GM21367 (cell line): ENCODE results near the gene SLC45A2.
"Not testable (repeated sequence)": the region's sequence is repeated elsewhere in the genome, so short reads cannot be mapped to it uniquely, and the experiment has no call there.

ENCODE experiments used
- ATAC-seq: cut with Tn5 transposase; IDR thresholded peaks from one replicate; pipeline ENCODE4 v1.9.1; 2021; ENCODE audit not compliant: unreplicated experiment

Gene SLC45A2, protein sequence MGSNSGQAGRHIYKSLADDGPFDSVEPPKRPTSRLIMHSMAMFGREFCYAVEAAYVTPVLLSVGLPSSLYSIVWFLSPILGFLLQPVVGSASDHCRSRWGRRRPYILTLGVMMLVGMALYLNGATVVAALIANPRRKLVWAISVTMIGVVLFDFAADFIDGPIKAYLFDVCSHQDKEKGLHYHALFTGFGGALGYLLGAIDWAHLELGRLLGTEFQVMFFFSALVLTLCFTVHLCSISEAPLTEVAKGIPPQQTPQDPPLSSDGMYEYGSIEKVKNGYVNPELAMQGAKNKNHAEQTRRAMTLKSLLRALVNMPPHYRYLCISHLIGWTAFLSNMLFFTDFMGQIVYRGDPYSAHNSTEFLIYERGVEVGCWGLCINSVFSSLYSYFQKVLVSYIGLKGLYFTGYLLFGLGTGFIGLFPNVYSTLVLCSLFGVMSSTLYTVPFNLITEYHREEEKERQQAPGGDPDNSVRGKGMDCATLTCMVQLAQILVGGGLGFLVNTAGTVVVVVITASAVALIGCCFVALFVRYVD

DNA sequence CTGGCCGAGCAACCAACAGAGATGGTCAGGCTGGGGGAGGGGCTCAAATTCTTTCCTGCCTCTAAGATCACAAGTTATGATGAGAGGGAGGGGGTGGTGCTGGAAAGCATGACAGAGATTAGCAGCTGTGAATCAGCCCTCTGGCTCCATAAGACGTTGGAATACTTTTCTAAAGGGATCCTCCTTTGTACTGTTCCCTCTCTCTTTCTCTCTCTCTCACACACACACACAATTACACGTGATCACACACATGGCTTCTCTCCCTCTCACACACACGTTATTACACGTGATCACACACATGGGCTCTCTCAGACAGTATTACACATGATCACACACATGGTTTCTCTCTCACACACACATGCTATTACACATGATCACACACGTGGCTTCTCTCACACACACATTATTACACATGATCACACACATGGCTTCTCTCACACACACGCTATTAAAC, at the start of gene SLC45A2:
Gene SLC45A2, minus strand, starts transcription at position 23 of the 454 bp plus-strand sequence. CDS start 110 bp downstream, outside the sequence.
- no peak for ATAC-seq

DNA sequence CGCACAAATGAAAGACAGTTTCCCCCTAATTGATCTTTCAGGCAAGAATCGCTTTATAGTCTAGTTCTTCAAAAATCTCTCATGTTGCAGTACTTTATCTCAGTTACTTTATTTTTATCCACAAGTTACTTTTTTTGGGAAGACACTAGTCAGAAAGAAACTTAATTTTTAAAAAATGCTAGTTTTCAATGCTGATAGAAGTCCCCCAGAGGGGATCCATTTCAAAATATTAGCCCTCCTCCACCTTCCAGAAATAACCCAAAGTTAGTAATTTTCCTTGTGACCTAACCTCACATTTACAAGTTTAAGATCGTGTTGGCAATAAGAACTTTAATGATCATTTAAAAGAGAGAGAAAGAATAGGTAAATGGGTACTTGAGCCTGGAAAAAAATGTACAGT, 47.5 kb upstream of the SLC45A2 start:
- no peak for ATAC-seq

DNA sequence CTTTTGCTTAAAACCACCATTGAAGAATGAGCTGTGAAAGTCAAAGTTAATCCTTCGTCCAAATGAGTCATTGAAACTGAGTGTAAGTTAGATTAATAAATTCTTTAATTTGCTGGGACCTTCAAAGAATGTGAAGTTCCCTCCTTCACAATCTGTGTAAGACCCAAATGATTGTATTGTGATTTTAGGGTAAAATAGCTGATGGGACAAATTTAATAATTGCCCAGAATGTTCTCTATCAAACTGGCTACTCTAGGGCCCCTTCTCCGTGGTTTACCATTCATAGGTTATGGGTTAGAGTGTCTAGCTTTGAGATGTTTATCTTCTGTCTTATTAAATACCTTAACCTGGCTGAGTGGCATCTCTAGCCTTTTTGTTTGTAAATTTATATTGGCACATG, 46.6 kb upstream of the SLC45A2 start:
- no peak for ATAC-seq

DNA sequence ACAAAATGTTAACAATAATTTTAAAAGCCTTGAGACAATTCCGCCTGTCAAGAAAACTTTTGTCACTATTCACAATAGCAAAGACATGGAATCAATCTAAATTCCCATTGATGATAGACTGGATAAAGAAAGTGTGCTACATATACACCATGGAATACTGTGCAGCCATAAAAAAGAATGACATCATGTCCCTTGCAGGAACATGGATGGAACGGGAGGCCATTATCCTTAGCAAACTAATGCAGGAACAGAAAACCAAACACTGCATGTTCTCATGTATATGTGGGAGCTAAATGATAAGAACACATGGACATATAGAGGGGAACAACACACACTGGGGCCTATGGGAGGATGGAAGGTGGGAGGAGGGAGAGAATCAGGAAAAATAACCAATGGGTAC, 46.1 kb upstream of the SLC45A2 start:
- not testable (repeated sequence) for ATAC-seq

DNA sequence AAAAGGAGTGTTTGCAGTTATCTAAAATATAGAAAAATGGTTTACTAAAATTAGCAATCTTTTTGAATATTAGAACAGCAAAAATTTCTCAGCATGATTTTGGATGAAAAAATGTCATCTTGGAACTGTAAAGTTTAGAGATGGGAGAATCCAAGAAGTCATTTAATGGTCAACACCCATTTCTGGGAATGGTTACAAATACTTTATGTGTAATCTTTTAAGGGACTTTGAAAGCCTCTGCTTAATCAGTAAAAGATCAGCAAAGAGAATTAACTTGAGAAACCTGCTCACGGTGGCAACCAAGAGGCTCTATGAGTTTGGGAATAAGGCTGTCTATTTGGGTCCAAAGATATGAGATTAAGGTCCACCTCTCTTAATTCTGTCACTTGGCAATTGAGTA, 45.6 kb upstream of the SLC45A2 start:
- ATAC-seq: no peak

DNA sequence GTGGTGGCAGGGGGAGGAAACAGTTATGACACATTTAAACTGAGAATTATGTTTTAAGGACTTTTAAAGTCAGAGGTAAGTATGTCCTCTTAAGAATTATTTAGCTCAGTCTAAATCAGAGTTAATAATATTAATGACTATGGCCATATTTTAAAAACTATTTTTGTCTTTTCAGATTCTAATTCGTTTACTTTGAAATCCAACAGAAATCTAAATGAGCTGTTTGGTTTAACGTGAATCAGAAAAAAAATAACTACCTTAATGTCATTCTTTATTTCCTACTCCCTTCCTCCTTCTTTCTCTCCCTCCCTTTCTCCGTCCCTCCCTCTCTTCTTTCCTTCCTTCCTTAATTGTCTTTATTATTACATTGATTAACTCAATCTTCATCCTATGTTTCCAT, 43.9 kb upstream of the SLC45A2 start:
- ATAC-seq: no peak

DNA sequence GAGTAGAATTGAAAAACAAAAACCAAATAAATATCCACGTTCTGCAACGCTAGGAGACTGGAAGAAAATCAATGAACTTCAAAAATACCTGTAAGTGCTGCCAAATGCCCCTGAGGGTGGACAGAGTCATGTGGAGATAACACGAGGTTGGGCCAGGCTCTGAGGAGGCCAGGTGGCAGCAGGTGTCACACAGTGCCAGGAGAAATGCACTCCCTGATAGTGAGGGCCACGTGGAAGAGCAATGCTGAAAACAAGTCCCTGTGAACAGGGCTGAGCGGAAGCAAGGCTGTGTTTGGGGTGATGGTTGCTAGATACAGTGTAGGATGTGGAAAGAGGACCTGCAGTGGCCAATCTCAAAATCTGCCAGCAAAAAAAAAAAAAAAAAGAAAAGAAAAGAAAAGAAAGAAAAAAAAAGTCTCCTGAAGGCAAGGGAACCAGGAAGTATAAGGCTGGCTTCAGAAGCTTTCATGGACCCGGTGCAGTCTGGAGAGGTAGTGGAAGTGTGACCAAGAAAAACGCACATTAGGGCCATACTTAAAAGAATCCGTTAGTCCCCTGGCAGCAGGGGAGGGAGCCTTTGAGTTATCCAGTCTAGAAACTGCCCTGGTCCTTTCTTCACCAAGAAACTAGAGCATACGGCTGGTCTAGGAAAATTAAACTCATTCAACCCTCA, 41.7 kb upstream of the SLC45A2 start:
- ATAC-seq: no peak

DNA sequence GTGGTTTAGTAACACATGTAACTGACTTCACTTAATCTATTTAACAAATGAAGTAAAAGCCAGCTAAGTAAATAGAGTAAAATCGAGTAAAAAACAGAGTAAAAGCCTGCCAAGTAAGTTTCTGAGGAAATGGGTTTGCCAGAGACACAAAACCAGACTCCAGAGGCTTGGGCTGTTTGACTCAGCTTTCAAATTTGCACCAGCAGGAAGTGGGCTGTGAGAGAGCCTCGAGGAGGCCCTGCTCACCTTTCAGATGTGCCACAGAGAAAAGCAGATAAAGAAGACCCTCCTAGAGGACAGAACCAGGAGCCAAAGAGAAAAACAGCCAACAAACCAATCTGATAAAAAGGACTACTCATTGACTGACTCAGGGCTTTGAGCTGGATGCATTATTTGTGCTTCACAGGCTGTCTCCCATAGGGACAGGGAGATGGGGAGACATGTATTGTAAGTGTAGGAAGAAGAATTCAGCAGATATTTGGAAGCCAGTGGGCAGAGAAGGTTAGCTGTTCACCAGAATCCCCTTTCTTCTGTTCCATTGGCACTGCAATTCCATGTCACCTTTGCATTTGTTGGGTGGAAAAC, 37.7 kb upstream of the SLC45A2 start:
- ATAC-seq: peak; percentile 90

DNA sequence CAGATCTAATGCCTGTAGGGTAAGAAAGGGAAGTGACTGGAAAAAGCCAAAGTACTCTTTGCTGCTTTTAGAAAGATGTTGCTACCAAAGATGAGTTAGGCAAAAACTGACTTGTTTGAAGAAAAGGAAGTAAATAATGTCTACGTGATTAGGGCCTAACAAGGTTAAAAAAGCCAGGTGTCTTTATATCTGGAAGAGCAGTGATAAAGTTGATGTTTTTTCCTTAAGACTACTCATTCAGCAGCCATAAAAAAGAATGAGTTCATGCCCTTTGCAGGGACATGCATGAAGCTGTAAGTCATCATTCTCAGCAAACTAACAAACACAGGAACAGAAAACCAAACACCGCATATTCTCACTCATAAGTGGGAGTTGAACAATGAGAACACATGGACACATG, 36.8 kb upstream of the SLC45A2 start:
- ATAC-seq: no peak

DNA sequence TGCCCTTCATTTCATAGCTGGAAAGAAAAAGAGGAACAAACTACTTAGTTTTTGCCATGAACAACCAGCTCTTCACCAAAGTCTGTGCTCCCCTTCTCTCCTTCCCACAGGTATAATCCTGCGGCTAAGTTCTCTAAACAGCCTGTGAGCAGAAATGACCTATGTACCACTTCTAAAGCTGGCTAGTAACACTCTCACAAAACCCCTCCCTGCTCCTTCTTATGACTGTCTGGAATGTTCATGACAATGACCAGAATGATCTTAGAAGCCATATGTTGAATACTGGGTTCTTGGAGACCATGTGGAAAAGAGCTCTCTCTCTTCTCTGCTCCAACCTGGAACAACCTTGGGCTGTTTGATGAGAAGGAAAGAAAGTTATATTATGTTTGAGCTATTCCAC, 36.2 kb upstream of the SLC45A2 start:
- no peak for ATAC-seq

DNA sequence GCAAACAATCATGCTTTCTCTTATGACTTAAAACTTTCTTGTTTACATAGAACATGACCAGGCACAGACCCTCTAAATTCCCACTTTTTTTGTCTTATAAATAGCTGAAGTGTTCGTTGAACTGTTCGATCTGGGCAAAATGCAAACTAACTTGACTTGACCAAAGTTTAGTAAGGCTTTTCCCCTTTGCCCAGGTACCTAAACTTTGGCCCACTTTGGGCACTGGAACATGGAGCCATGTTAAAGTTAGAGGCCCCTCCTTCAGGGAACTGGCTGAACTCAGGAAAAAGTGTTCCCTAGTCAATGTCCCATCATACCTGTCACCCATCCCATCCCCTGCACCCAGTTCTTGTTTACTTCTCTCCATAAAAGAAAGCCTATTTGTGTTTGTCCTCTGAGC, 32.8 kb upstream of the SLC45A2 start:
- no peak for ATAC-seq

DNA sequence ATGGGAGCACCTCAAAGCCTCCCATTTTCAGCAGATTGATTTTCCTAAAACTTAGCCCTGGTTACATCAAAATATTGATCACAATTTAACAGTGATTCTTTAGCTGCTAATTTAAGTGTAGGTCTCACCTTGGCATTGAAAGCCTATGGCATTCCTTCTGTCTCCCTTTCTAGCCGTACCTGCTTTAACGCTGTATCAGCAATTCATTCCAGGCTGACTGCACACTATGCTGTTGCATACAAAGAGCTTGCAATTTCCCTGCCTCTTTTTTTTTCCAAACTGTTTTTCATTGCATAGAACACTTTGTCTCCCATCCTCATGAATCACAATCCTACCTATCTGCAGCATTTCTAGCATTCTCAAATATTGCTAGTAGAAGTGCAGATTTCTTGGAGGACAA, 32.3 kb upstream of the SLC45A2 start:
- no peak for ATAC-seq

DNA sequence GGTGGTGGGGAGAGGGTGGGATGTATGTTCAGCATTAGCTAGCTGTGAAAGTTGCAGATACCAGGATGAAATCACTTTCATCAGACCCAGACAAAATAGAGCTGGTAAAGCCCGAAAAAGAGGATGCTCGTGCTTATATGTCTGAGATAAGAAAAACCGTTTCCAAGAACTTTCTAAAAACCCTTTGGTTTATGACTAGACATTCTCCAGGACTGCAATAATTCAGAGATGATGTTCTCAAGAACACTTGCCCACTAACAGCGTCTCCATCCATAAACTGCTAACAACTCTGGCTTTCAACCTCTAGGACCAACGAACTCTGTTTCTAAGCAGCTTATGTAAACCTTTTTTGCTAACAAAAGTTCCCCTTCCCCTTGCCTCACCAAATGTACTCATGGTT, 31.7 kb upstream of the SLC45A2 start:
- ATAC-seq: no peak

DNA sequence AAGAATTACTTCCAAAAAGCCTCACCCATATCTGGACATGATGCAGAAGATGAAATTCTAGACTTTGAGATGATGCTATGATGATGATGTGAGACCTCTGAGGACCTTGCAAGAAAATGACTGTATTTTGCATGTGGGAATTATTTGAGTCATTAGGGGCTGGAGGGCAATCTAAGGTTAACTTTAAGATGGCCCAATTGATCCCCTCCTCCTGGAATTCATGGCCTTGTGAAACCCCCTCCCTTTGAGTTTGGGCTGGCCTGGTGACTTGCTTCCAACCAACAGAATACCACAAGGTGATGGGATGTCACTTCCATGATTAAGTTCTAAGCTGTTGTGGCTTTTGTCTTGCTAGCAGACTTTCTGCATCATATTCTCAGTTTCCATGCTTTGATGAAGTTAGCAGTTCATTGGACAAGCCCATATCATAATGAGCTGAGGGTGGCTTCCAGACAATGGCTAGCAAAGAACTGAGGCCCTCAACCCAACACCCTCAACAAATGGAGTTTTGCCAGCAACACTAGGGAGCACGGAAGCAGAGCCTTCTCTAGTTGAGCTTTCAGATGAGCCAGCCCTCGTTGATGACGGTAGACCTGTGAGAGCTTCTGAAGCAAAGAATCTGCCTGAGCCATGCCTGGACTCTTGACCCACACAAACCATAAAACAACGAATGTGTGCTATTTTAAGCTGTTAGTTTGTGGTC, 30.8 kb upstream of the SLC45A2 start:
- no peak for ATAC-seq

DNA sequence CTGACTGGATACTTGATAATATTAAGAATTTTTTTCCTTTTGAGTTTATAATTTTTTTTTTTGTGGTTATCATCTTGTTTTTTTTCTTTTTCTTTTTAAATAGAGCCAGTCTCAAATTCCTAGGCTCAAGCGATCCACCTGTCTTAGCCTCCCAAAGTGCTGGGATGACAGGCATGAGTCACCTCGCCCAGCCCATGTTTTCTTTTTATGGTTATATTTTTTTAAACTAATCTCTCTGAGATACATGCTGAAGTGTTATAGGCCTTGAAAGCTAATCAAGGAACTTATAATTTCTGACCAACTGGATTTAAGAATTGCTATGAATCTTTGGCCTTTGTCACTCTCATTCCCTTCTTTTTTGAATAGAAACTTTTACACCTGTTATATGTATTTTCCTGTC, 30.1 kb upstream of the SLC45A2 start:
- no peak for ATAC-seq

DNA sequence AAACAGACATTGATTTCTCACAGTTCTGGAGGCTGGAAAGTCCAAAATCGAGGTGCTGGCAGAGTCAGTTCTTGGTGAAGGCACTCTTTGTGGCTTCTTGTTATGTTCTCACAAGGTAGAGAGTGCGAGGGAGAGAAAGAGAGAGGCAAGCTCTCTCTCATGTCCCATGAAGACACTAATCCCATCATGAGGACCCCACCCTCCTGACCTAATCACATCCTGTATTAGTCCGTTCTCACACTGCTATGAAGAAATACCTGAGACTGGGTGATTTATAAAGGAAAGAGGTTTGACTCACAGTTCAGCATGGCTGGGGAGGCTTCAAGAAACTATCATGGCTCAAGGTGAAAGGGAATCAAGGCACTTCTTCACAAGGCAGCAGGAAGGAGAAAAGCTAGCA, 29.1 kb upstream of the SLC45A2 start:
- ATAC-seq: no peak

DNA sequence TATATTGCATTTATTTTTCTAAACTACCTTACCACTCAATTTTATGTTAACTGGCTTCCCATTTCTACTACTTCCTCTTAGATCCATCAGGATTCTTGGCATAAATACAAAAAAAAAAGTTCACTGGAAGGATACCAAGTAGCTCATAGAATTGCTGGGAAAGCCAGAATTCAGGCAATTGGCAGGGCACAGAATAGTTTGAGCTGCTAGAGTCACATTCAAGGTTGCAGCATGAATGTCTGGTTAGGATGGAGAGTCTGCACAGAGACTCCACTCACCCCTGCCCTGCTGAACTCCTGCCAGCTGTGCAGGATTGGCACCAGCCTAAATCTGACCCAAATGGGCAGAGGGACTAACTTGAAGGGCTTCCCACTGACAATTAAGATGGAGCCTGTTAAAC, 28.3 kb upstream of the SLC45A2 start:
- no peak for ATAC-seq

DNA sequence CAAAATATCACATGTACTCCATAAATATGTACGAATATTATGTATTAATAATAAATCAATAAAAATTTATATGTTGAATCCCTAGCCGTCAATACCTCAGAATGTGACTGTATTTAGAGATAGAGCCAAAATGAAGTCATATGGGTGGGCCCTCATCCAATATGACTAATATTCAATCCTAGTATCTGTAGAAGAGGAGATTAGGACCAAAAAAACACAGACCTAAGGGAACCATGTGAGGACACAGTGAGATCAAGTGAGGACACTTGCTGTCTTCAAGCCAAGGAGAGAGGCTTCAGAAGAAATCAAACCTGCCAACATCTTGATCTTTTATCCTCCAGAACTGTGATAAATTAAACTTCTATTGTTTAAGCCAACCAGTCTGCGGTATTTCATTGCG, 27.0 kb upstream of the SLC45A2 start:
- ATAC-seq: no peak

DNA sequence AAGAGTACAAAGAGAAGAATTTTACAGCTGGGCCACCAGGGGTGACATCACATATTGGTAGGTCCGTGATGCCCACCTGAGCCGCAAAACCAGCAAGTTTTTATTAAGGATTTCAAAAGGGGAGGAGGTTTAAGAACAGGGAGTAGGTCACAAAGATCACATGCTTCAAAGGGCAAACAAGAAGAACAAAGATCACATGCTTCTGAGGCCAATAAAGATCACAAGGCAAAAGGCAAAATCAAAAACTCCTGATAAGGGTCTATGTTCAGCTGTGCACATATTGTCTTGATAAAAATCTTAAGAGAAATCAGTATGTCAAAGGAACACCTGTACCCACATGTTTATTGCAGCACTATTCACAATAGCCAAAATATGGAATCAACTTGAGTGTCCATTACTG, 25.7 kb upstream of the SLC45A2 start:
- ATAC-seq: not testable (repeated sequence)

DNA sequence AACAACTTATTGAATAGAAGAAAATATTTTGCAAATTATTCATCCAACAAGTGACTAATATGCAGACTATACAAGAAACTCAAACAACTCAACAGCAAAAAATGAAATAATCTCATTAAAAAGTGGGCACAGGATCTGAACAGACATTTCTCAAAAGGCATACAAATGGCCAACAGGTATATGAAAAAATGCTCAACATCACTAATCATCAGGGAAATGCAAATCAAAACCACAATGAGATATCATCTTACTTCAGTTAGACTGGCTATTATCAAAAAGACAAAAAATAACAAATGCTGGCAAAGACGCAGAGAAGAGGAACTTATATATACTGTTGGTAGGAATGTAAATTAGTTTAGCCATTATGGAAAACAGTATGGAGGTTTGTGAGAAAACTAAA, 25.1 kb upstream of the SLC45A2 start:
- ATAC-seq: no peak

DNA sequence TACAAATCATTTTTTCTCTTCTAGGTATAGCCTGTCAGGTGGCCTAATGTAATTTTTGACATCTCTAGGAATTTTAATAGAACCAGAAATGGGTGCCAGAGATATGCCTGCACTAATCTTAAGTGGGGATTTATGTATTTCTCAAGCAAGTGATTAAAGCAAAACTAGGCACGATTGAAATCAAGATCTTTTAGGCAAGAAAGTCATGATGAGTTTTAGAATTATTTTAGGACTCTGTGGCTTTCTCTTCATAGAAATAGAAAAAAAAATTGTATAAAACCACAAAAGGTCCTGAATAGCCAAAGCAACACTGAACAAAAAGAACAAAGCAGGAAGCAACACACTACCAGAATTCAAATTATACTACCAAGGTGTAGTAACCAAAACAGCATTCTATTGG, 24.3 kb upstream of the SLC45A2 start:
- no peak for ATAC-seq
